A673 (cell line): ENCODE data around the gene RBM12. TPM values are rescaled to one million over a fixed set of nuclear protein-coding genes. Genes with fewer than 3 reads are reported as not detected.

Source experiments
- BruUV-seq: library from RNA; stranded (reverse); fragments of 400-500 nt; replicated peaks from 2 replicates; lab custom pipeline; 2021; lab: Mats Ljungman, UMichigan
- CTCF ChIA-PET: fragments of 300-600 bp; sonication (Branson Sonifier 250); formaldehyde crosslinking; loops from one replicate; lab custom pipeline; 2022; ENCODE audit warnings: antibody characterized with exemption; lab: Charles Lee
- POLR2A ChIA-PET: fragments of 300-600 bp; sonication (Branson Sonifier 250); formaldehyde crosslinking; loops from one replicate; lab custom pipeline; 2022; ENCODE audit warnings: antibody characterized with exemption; ENCODE audit not compliant: low non-redundant PET; lab: Charles Lee
- DNase-seq: peaks from one replicate; pipeline ENCODE4 v3.0.0-alpha.2; 2015; ENCODE audit warnings: low spot score
- H3K27ac ChIP-seq: fragments of 200-600 bp; sonication (generic); 2 replicates; pipeline ENCODE4 v1.5.1; 2016; ENCODE audit warnings: mixed run types, low read depth, mild to moderate bottlenecking, mixed read lengths, antibody characterized with exemption, low read length; ENCODE audit not compliant: poor library complexity, severe bottlenecking
- H3K27me3 ChIP-seq: fragments of 200-600 bp; sonication (generic); replicated peaks from 2 replicates; pipeline ENCODE4 v1.6.1; 2017; ENCODE audit warnings: mixed run types, low read depth, mild to moderate bottlenecking, mixed read lengths, antibody characterized with exemption, low read length; ENCODE audit not compliant: insufficient read depth, poor library complexity
- H3K36me3 ChIP-seq: fragments of 200-600 bp; sonication (generic); 2 replicates; pipeline ENCODE4 v1.6.1; 2016; ENCODE audit warnings: mixed run types, mild to moderate bottlenecking, mixed read lengths, antibody characterized with exemption, low read length; ENCODE audit not compliant: insufficient read depth, poor library complexity, severe bottlenecking
- H3K4me1 ChIP-seq: fragments of 200-600 bp; sonication (generic); 2 replicates; pipeline ENCODE4 v1.6.1; 2017; ENCODE audit warnings: mixed run types, mild to moderate bottlenecking, mixed read lengths, antibody characterized with exemption, low read length; ENCODE audit not compliant: insufficient read depth, poor library complexity, severe bottlenecking
- H3K4me3 ChIP-seq: fragments of 200-600 bp; sonication (generic); 2 replicates; pipeline ENCODE4 v1.5.1; 2016; ENCODE audit warnings: low read depth, mixed run types, mild to moderate bottlenecking, mixed read lengths, low read length; ENCODE audit not compliant: poor library complexity, severe bottlenecking
- H3K9me3 ChIP-seq: fragments of 200-600 bp; sonication (generic); 2 replicates; pipeline ENCODE4 v1.6.1; 2016; ENCODE audit warnings: mixed run types, low read depth, mild to moderate bottlenecking, mixed read lengths, antibody characterized with exemption, low read length; ENCODE audit not compliant: poor library complexity, severe bottlenecking
- CTCF ChIP-seq: fragments of 300-800, 200-600 bp; sonication (generic); conservative IDR thresholded peaks from 2 replicates; pipeline ENCODE4 v1.5.1; 2017; ENCODE audit warnings: low read depth, mild to moderate bottlenecking, antibody characterized with exemption, low read length, moderate library complexity, mixed read lengths
- EZH2 ChIP-seq: fragments of 200-600 bp; sonication (generic); IDR thresholded peaks from 2 replicates; pipeline ENCODE4 v1.6.1; 2017; ENCODE audit warnings: borderline replicate concordance, low read depth, mild to moderate bottlenecking, mixed read lengths, antibody characterized with exemption, low read length; ENCODE audit not compliant: poor library complexity, severe bottlenecking
- intact Hi-C: fragments of 100-400 bp; cut with micrococcal nuclease; formaldehyde crosslinking; loops from one replicate; pipeline ENCODE4 v1.10.0; 2022; ENCODE audit not compliant: unreplicated experiment
- total RNA-seq: library from RNA; stranded (reverse); gene quantifications from 2 replicates; pipeline ENCODE4 v1.2.3, GENCODE V29; 2021

RBM12 gene
- total RNA-seq, 1 experiment from 2014 or later: 124 TPM

GRCh38 chr20:35618263-35619131 lies 46.2 kb downstream of the RBM12 start:
- no peak overlapping the region for H3K27ac ChIP-seq

GRCh38 chr20:35617397-35618262 lies 47.1 kb downstream of the RBM12 start:
- peak overlapping the region; percentile 51 for H3K4me3 ChIP-seq
- peak; percentile 47 for DNase-seq

More at GRCh38 chr20:35618263-35619131, 46.2 kb downstream of the RBM12 start:
- no peaks in the 10 kb centered on the region for H3K9me3 ChIP-seq
- no peaks in the 10 kb centered on the region for H3K36me3 ChIP-seq
- ChIA-PET CTCF (no interaction called here), POLR2A (no interaction called here)
- TF ChIP-seq EZH2 (no peak), CTCF (no peak)
- peaks cover 26% of the 10 kb centered on the region for H3K4me1 ChIP-seq
- intact Hi-C loops: no loop called here
- H3K27me3 ChIP-seq: no peaks in the 10 kb centered on the region
- H3K4me3 ChIP-seq: peak overlapping the region; percentile 51
- BruUV-seq: no TSS peak
- DNase-seq: peak; percentile 39

More at GRCh38 chr20:35617397-35618262, 47.1 kb downstream of the RBM12 start:
- H3K9me3 ChIP-seq: no peaks in the 10 kb centered on the region
- ChIA-PET CTCF (interaction anchor here (0.6 kb wide), 1 partner anchor 375 kb away, joined by 3 read pairs; no protein-coding TSS in a partner anchor), POLR2A (interaction anchor here (0.6 kb wide), 1 partner anchor 120 kb away, joined by 4 read pairs; no protein-coding TSS in a partner anchor)
- no peaks in the 10 kb centered on the region for H3K27me3 ChIP-seq
- peak; percentile 37 for TF ChIP-seq CTCF
- TF ChIP-seq EZH2: no peak
- H3K4me1 ChIP-seq: peaks cover 26% of the 10 kb centered on the region
- BruUV-seq: no TSS peak
- no peak overlapping the region for H3K27ac ChIP-seq
- no peaks in the 10 kb centered on the region for H3K36me3 ChIP-seq
- intact Hi-C loops: loop anchor here (2.0 kb wide), 1 partner anchor 81 kb away; the partner anchor contains the start of genes NFS1 and ROMO1
